Ovary (tissue), 9 donors: Measurements from ENCODE around the gene PSENEN. TPM values are rescaled to one million over a fixed set of nuclear protein-coding genes. Genes with fewer than 3 reads are reported as not detected.

ENCODE experiments used
- DNase-seq, 5 donors: peaks; one replicate each; pipeline ENCODE4 v3.0.0-alpha.2; 2019 to 2020
- H3K27ac ChIP-seq, 2 donors: fragments of 200-600 bp; one replicate each; pipeline versions ENCODE4 v1.5.1 to v1.8.0; 2019 to 2022
- H3K27me3 ChIP-seq: fragments of 200-600 bp; one replicate; pipeline ENCODE4 v1.8.0; 2022
- H3K36me3 ChIP-seq: fragments of 200-600 bp; sonication (generic); one replicate; pipeline ENCODE4 v1.5.1; 2019
- H3K4me1 ChIP-seq: one replicate; pipeline ENCODE4 v1.8.1; 2013; ENCODE audit warnings: mild to moderate bottlenecking, moderate library complexity; ENCODE audit not compliant: insufficient read depth
- H3K4me3 ChIP-seq: fragments of 200-600 bp; sonication (generic); one replicate; pipeline ENCODE4 v1.5.1; 2017
- H3K9me3 ChIP-seq, 2 donors: fragments of 200-600 bp in 1 of 2; sonication (generic) in 1 of 2; one replicate each; pipeline versions ENCODE4 v1.5.1 to v1.8.1; 2013 to 2019; ENCODE audit warnings: mild to moderate bottlenecking in 1 of 2, moderate library complexity in 1 of 2
- CTCF ChIP-seq, 3 donors: fragments of 450-650 bp in 2 of 3; fragments of 200-600 bp in 1 of 3; IDR thresholded peaks; one replicate each; pipeline versions ENCODE4 v1.5.1 to v1.8.0; 2016 to 2022; ENCODE audit warnings: antibody characterized with exemption in 3 of 3, mild to moderate bottlenecking in 1 of 3
- EP300 ChIP-seq: sonication (generic); formaldehyde crosslinking; IDR thresholded peaks from one replicate; pipeline ENCODE4 v1.6.1; 2017; ENCODE audit warnings: antibody characterized with exemption
- POLR2A ChIP-seq: fragments of 450-650 bp; IDR thresholded peaks from one replicate; pipeline ENCODE4 v1.6.1; 2017; ENCODE audit warnings: antibody characterized with exemption, mild to moderate bottlenecking, moderate library complexity
- WGBS, 3 donors: extraction: QIAGEN DNeasy Blood & Tissue Kit in 1 of 3; methylation state at CpG; one replicate each; pipeline versions ENCODE4 v1.1.5 to v1.1.7; 2013 to 2017; 5-methylcytosine and 5-hydroxymethylcytosine counted together
- intact Hi-C, 4 donors: fragments of 100-400 bp; cut with DNase I; formaldehyde crosslinking; loops; one replicate each; pipeline versions ENCODE4 v1.11.0 to v1.15.1; 2022 to 2023
- polyA plus RNA-seq, 2 donors: library from polyadenylated mRNA; stranded (reverse); fragments of 200-250 nt in 1 of 2; fragments of 350-450 nt in 1 of 2; fragmentation: Illumina TruSeq in 1 of 2; extraction: RNeasy Lipid Tissue Mini Kit (QIAGEN cat#74804) in 1 of 2; gene quantifications; one replicate each; pipeline ENCODE4 v1.2.3, GENCODE V29; 2013 to 2014
- total RNA-seq, 7 donors: library from RNA; depleted of rRNA in 2 of 7; stranded (reverse); fragments of >200 nt in 2 of 7; fragmentation: NEBNext Ultra II Directional in 3 of 7; extraction: Animal tissue kit (Norgen Biotek cat#: 25700) in 3 of 7; gene quantifications; one replicate each; pipeline versions ENCODE4 v1.1.0 to v1.2.4, GENCODE V29; 2016 to 2023
- donor health status: DM: no; HTN: no; CAD: no; lungs with moderate emphysema.
- donor health status: DM: no; HTN: no; CAD: no.
- donor health status: Bipolar disorder and iron deficiency.
- donor health status: DM: yes; HTN: yes; CAD: no.
- donor health status: DM: no; HTN: no; CAD: no.
- donor health status: DM: yes; HTN: yes; CAD: no.

Gene PSENEN
- total and polyA plus RNA-seq, 9 donors = 23.4 to 90.4 (median 44.6) TPM

GRCh38 chr19:35773020-35773806, 27.8 kb downstream of the PSENEN start:
- no peaks in the 10 kb centered on the region for H3K9me3 ChIP-seq
- no peak overlapping the region for H3K4me3 ChIP-seq
- H3K27ac ChIP-seq = no peak overlapping the region
- H3K4me1 ChIP-seq = peaks cover 13% of the 10 kb centered on the region
- TF ChIP-seq EP300 (no peak), CTCF (IDR thresholded peaks at IDR 0.05) (no peak), POLR2A (no peak)
- H3K27me3 ChIP-seq = no peaks in the 10 kb centered on the region
- no peaks in the 10 kb centered on the region for H3K36me3 ChIP-seq
- intact Hi-C loops = no loop called here
- WGBS, 3 donors = 37 to 41% (median 41%) methylated on average over 9 of the region's 9 CpGs
- DNase-seq = no peak

- no peaks in the 10 kb centered on the region for H3K27me3 ChIP-seq
- no peaks in the 10 kb centered on the region for H3K9me3 ChIP-seq
- H3K4me1 ChIP-seq = peaks cover 7% of the 10 kb centered on the region
- TF ChIP-seq CTCF (IDR thresholded peaks at IDR 0.05) (no peak), EP300 (no peak), POLR2A (no peak)
- intact Hi-C loops = loop anchor here in 1 of 4 donors (5.0 kb wide), 1 partner anchor 158 kb away; no protein-coding TSS in a partner anchor
- H3K36me3 ChIP-seq = no peaks in the 10 kb centered on the region
- H3K27ac ChIP-seq = no peak overlapping the region
- 31 to 38% (median 35%) methylated on average over 16 of the region's 16 CpGs for WGBS, 3 donors
- peak in 1 of 5 donors; percentile 41 for DNase-seq
- H3K4me3 ChIP-seq = peak overlapping the region; percentile 85
Observed at GRCh38 chr19:35774274-35775045, 29.0 kb downstream of the PSENEN start.

GRCh38 chr19:35775046-35775297, 29.5 kb downstream of the PSENEN start:
- no peaks in the 10 kb centered on the region for H3K27me3 ChIP-seq
- 11 to 19% (median 17%) methylated on average over 9 of the region's 9 CpGs for WGBS, 3 donors
- H3K27ac ChIP-seq = no peak overlapping the region
- DNase-seq = no peak
- H3K4me1 ChIP-seq = peaks cover 7% of the 10 kb centered on the region
- intact Hi-C loops = loop anchor here in 1 of 4 donors (5.0 kb wide), 1 partner anchor 157 kb away; no protein-coding TSS in a partner anchor
- peak overlapping the region; percentile 85 for H3K4me3 ChIP-seq
- H3K36me3 ChIP-seq = no peaks in the 10 kb centered on the region
- TF ChIP-seq POLR2A (no peak), CTCF (IDR thresholded peaks at IDR 0.05) (no peak), EP300 (no peak)
- no peaks in the 10 kb centered on the region for H3K9me3 ChIP-seq

- peak within 1 kb of the TSS; percentile 85 for H3K4me3 ChIP-seq
- H3K9me3 ChIP-seq = no peaks in the 10 kb centered on the region
- intact Hi-C loops = loop anchor here in 1 of 4 donors (5.0 kb wide), 1 partner anchor 157 kb away; no protein-coding TSS in a partner anchor
- TF ChIP-seq CTCF (IDR thresholded peaks at IDR 0.05) = no peak
- TF ChIP-seq POLR2A = no peak
- TF ChIP-seq EP300 = no peak
- no peak within 1 kb of the TSS for H3K27ac ChIP-seq
- no peaks in the 10 kb centered on the region for H3K36me3 ChIP-seq
- DNase-seq = peak; percentile 99 to 100 (median 100)
- WGBS, 3 donors = 1% methylated on average over 46 to 82 of the region's 82 CpGs
- no peaks in the 10 kb centered on the region for H3K27me3 ChIP-seq
- peaks cover 7% of the 10 kb centered on the region for H3K4me1 ChIP-seq
Observed at GRCh38 chr19:35775298-35776101, 30.0 kb downstream of the PSENEN start, which contains the start of gene ARHGAP33. ARHGAP33 (plus strand) TSS chr19:35775564; CDS start chr19:35775659, 95 bp downstream.
